ENCODE data around the gene CHAT.

- TF ChIP-seq, protein P1, sequence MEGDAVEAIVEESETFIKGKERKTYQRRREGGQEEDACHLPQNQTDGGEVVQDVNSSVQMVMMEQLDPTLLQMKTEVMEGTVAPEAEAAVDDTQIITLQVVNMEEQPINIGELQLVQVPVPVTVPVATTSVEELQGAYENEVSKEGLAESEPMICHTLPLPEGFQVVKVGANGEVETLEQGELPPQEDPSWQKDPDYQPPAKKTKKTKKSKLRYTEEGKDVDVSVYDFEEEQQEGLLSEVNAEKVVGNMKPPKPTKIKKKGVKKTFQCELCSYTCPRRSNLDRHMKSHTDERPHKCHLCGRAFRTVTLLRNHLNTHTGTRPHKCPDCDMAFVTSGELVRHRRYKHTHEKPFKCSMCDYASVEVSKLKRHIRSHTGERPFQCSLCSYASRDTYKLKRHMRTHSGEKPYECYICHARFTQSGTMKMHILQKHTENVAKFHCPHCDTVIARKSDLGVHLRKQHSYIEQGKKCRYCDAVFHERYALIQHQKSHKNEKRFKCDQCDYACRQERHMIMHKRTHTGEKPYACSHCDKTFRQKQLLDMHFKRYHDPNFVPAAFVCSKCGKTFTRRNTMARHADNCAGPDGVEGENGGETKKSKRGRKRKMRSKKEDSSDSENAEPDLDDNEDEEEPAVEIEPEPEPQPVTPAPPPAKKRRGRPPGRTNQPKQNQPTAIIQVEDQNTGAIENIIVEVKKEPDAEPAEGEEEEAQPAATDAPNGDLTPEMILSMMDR (IDR thresholded peaks at IDR 0.05): no peak
- TF ChIP-seq POLR2A (IDR thresholded peaks at IDR 0.05): no peak
Observed at GRCh38 chr10:49621561-49621960, 7.7 kb downstream of the CHAT start.

Data from adrenal gland (tissue), 5 donors.